Loucy (cell line): ENCODE measurements around the gene PARP14.
"Not testable (repeated sequence)": the region's sequence is repeated elsewhere in the genome, so short reads cannot be mapped to it uniquely, and the experiment has no call there.

Experiments
- H2AFZ ChIP-seq: fragments of 200-600 bp; sonication (generic); 2 replicates; pipeline ENCODE4 v1.6.0; 2016; ENCODE audit warnings: antibody characterized with exemption, mild to moderate bottlenecking, low read length, moderate library complexity
- H3F3A ChIP-seq: fragments of 200-600 bp; 2 replicates; pipeline ENCODE4 v1.6.0; 2016; ENCODE audit warnings: antibody characterized with exemption, low read depth, mild to moderate bottlenecking
- H3K27me3 ChIP-seq: fragments of 200-600 bp; sonication (generic); 2 replicates; pipeline ENCODE4 v1.6.1; 2014; ENCODE audit warnings: low read length, mild to moderate bottlenecking; ENCODE audit not compliant: insufficient read depth, poor library complexity, severe bottlenecking
- H3K36me3 ChIP-seq: fragments of 200-600 bp; sonication (generic); 2 replicates; pipeline ENCODE4 v1.6.1; 2016; ENCODE audit warnings: low read length; ENCODE audit not compliant: insufficient read depth
- H3K4me1 ChIP-seq: fragments of 200-600 bp; sonication (generic); 2 replicates; pipeline ENCODE4 v1.5.1; 2014; ENCODE audit warnings: low read length, mild to moderate bottlenecking; ENCODE audit not compliant: insufficient read depth, poor library complexity, severe bottlenecking
- H3K4me2 ChIP-seq: fragments of 200-600 bp; sonication (generic); 2 replicates; pipeline ENCODE4 v1.6.0; 2014; ENCODE audit warnings: antibody characterized with exemption, low read length, low read depth, mild to moderate bottlenecking; ENCODE audit not compliant: poor library complexity, severe bottlenecking
- H3K4me3 ChIP-seq: fragments of 200-600 bp; sonication (generic); 2 replicates; pipeline ENCODE4 v1.5.1; 2014; ENCODE audit warnings: low read length, mild to moderate bottlenecking, mixed read lengths; ENCODE audit not compliant: poor library complexity, severe bottlenecking
- H3K79me2 ChIP-seq: fragments of 200-600 bp; sonication (generic); 2 replicates; pipeline ENCODE4 v1.6.1; 2014; ENCODE audit warnings: low read length; ENCODE audit not compliant: insufficient read depth
- H3K9ac ChIP-seq: fragments of 200-600 bp; sonication (generic); 2 replicates; pipeline ENCODE4 v1.6.0; 2014; ENCODE audit warnings: mild to moderate bottlenecking, low read depth, low read length, moderate library complexity; ENCODE audit not compliant: poor library complexity, severe bottlenecking
- H3K9me2 ChIP-seq: fragments of 200-600 bp; sonication (generic); replicated peaks from 2 replicates; pipeline ENCODE4 v1.6.1; 2016; ENCODE audit warnings: low read depth, low read length, mixed read lengths
- H3K9me3 ChIP-seq: fragments of 200-600 bp; sonication (generic); 2 replicates; pipeline ENCODE4 v1.6.1; 2014; ENCODE audit warnings: mild to moderate bottlenecking, antibody characterized with exemption, low read length, low read depth; ENCODE audit not compliant: insufficient read depth
- H4K20me1 ChIP-seq: fragments of 200-600 bp; sonication (generic); 2 replicates; pipeline ENCODE4 v1.6.0; 2014; ENCODE audit warnings: antibody characterized with exemption, low read length, mild to moderate bottlenecking; ENCODE audit not compliant: insufficient read depth, poor library complexity, severe bottlenecking
- CTCF ChIP-seq: fragments of 200-600 bp; sonication (generic); conservative IDR thresholded peaks from 2 replicates; pipeline ENCODE4 v1.5.1; 2014; ENCODE audit warnings: mild to moderate bottlenecking, antibody characterized with exemption, low read length
- EZH2phosphoT487 ChIP-seq: fragments of 200-600 bp; IDR thresholded peaks from 2 replicates; pipeline ENCODE4 v1.6.1; 2018; ENCODE audit warnings: antibody characterized with exemption, mild to moderate bottlenecking, moderate library complexity, borderline replicate concordance

The PARP14 gene

GRCh38 chr3:122728756-122729514 lies 48.3 kb downstream of the PARP14 start:
- no peak for TF ChIP-seq EZH2phosphoT487
- no peak for TF ChIP-seq CTCF
- Histone ChIP-seq H3F3A (no peaks in the 10 kb centered on the region), H3K36me3 (no peaks in the 10 kb centered on the region), H3K27me3 (no peaks in the 10 kb centered on the region), H4K20me1 (no peaks in the 10 kb centered on the region), H3K9me2 (no peaks in the 10 kb centered on the region), H3K4me2 (no peak overlapping the region), H2AFZ (no peak overlapping the region), H3K79me2 (no peaks in the 10 kb centered on the region), H3K4me1 (no peaks in the 10 kb centered on the region), H3K9me3 (no peaks in the 10 kb centered on the region), H3K9ac (no peak overlapping the region), H3K4me3 (no peak overlapping the region)

- Histone ChIP-seq H3K4me1 (no peaks in the 10 kb centered on the region), H2AFZ (no peak overlapping the region), H3K4me3 (no peak overlapping the region), H3F3A (no peaks in the 10 kb centered on the region), H3K27me3 (no peaks in the 10 kb centered on the region), H4K20me1 (no peaks in the 10 kb centered on the region), H3K79me2 (no peaks in the 10 kb centered on the region), H3K4me2 (no peak overlapping the region), H3K36me3 (no peaks in the 10 kb centered on the region), H3K9me2 (no peaks in the 10 kb centered on the region), H3K9ac (no peak overlapping the region), H3K9me3 (no peaks in the 10 kb centered on the region)
- TF ChIP-seq CTCF, result no peak
- no peak for TF ChIP-seq EZH2phosphoT487
Observed at GRCh38 chr3:122730240-122730639, 49.6 kb downstream of the PARP14 start.

GRCh38 chr3:122732682-122733525 lies 52.3 kb downstream of the PARP14 start:
- not testable (repeated sequence) for H3K9ac ChIP-seq, H3K79me2 ChIP-seq, H2AFZ ChIP-seq, H3K4me3 ChIP-seq, H3K36me3 ChIP-seq, H3F3A ChIP-seq, H3K9me2 ChIP-seq, H3K4me1 ChIP-seq, H3K27me3 ChIP-seq, H4K20me1 ChIP-seq, H3K9me3 ChIP-seq, H3K4me2 ChIP-seq
